OCI-LY7 (cell line): ENCODE results near the gene PLEKHH1. TPM values are rescaled to one million over a fixed set of nuclear protein-coding genes. Genes with fewer than 3 reads are reported as not detected.

Source experiments
- BruUV-seq: library from RNA; stranded (reverse); fragments of 400-500 nt; replicated peaks from 2 replicates; lab custom pipeline; 2021; lab: Mats Ljungman, UMichigan
- CTCF ChIA-PET: fragments of 300-600 bp; sonication (Branson Sonifier 250); formaldehyde crosslinking; loops from one replicate; lab custom pipeline; 2022; ENCODE audit warnings: antibody characterized with exemption; ENCODE audit not compliant: unreplicated experiment; lab: Charles Lee
- POLR2A ChIA-PET: fragments of 300-600 bp; sonication (Branson Sonifier 250); formaldehyde crosslinking; loops from one replicate; lab custom pipeline; 2022; ENCODE audit warnings: antibody characterized with exemption; lab: Charles Lee
- DNase-seq: peaks from one replicate; pipeline ENCODE4 v3.0.0-alpha.2; 2015; ENCODE audit warnings: low spot score
- H2AFZ ChIP-seq: fragments of 200-600 bp; sonication (generic), shearing (Covaris generic); 2 replicates; pipeline ENCODE4 v1.6.1; 2014; ENCODE audit warnings: mild to moderate bottlenecking, antibody characterized with exemption, low read length, moderate library complexity
- H3K27ac ChIP-seq: fragments of 200-600 bp; sonication (generic); 2 replicates; pipeline ENCODE4 v1.5.1; 2014; ENCODE audit warnings: mixed run types, low read depth, mild to moderate bottlenecking, moderate library complexity, low read length, inconsistent platforms; ENCODE audit not compliant: poor library complexity, severe bottlenecking
- H3K36me3 ChIP-seq: fragments of 200-600 bp; sonication (generic); 2 replicates; pipeline ENCODE4 v1.6.1; 2014; ENCODE audit warnings: mild to moderate bottlenecking, antibody characterized with exemption, low read length, moderate library complexity, mixed read lengths; ENCODE audit not compliant: insufficient read depth
- H3K4me1 ChIP-seq: fragments of 200-600 bp; sonication (generic); 2 replicates; pipeline ENCODE4 v1.5.1; 2014; ENCODE audit warnings: mild to moderate bottlenecking, low read length; ENCODE audit not compliant: insufficient read depth, poor library complexity, severe bottlenecking
- H3K4me2 ChIP-seq: fragments of 200-600 bp; sonication (generic); 2 replicates; pipeline ENCODE4 v1.6.1; 2014; ENCODE audit warnings: mild to moderate bottlenecking, low read length
- H3K4me3 ChIP-seq: fragments of 200-600 bp; sonication (generic); 2 replicates; pipeline ENCODE4 v1.5.1; 2014; ENCODE audit warnings: mild to moderate bottlenecking, low read depth, low read length; ENCODE audit not compliant: poor library complexity, severe bottlenecking
- H3K79me2 ChIP-seq: fragments of 200-600 bp; sonication (generic); 2 replicates; pipeline ENCODE4 v1.6.1; 2016; ENCODE audit warnings: low read depth, mild to moderate bottlenecking, low read length, moderate library complexity, mixed read lengths; ENCODE audit not compliant: insufficient read depth
- H3K9me2 ChIP-seq: fragments of 200-600 bp; sonication (generic); 2 replicates; pipeline ENCODE4 v1.6.1; 2016; ENCODE audit warnings: mild to moderate bottlenecking, low read length, mixed read lengths; ENCODE audit not compliant: insufficient read depth
- H3K9me3 ChIP-seq: fragments of 200-600 bp; sonication (generic); 2 replicates; pipeline ENCODE4 v1.6.1; 2014; ENCODE audit warnings: mild to moderate bottlenecking, mixed run types, low read length, mixed read lengths
- H4K20me1 ChIP-seq: fragments of 200-600 bp; sonication (generic); 2 replicates; pipeline ENCODE4 v1.6.1; 2014; ENCODE audit warnings: mild to moderate bottlenecking, antibody characterized with exemption, low read length, moderate library complexity, mixed read lengths; ENCODE audit not compliant: insufficient read depth
- EZH2phosphoT487 ChIP-seq: fragments of 200-600 bp; sonication (generic); IDR thresholded peaks from 2 replicates; pipeline ENCODE4 v1.6.1; 2018; ENCODE audit warnings: low read depth, borderline replicate concordance, mild to moderate bottlenecking, mixed run types, antibody characterized with exemption, low read length, moderate library complexity, mixed read lengths
- intact Hi-C: fragments of 100-400 bp; cut with micrococcal nuclease; formaldehyde crosslinking; loops from one replicate; pipeline ENCODE4 v1.10.0; 2022; ENCODE audit not compliant: unreplicated experiment
- total RNA-seq, 2 experiments: library from RNA; depleted of rRNA in 1 of 2; stranded (reverse); fragments of >200 nt in 1 of 2; shearing (Covaris generic) in 1 of 2; gene quantifications; 2 replicates each; pipeline ENCODE4 v1.2.3, GENCODE V29; 2014 to 2022
- TF ChIP-seq, protein P1 (sequence below): fragments of 200-600 bp; sonication (generic); conservative IDR thresholded peaks from 2 replicates; pipeline ENCODE4 v1.5.1; 2014; ENCODE audit warnings: mild to moderate bottlenecking, antibody characterized with exemption, low read length, moderate library complexity, mixed read lengths

PLEKHH1 gene
- total RNA-seq, 2 experiments from 2014 or later = not detected

DNA sequence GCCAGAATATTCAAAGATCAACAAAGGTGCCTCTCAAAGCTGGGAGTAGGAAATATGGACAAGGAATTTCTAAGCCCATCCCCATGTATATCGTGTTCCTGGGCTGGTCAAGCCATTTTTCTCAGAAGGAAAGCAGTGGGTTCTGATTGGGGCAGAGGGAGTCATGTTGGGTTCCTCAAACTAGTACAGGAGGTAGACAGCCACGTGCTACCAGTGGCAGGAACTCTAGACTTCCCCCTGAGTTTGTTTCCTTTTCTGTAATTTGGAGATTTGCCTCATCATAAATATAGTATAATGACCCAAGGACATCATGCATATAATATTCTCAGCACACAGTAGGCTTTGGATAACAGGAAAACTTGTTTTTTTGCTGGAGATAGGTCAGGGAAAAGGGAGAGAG is 16.4 kb upstream of the PLEKHH1 start:
- no peaks in the 10 kb centered on the region for H3K79me2 ChIP-seq
- intact Hi-C loops = no loop called here
- H4K20me1 ChIP-seq = no peaks in the 10 kb centered on the region
- no TSS peak for BruUV-seq
- no peaks in the 10 kb centered on the region for H3K9me2 ChIP-seq
- ChIA-PET POLR2A (interaction anchor here (1.1 kb wide), 1 partner anchor 76 kb away, joined by 3 read pairs; no protein-coding TSS in a partner anchor), CTCF (no interaction called here)
- no peak overlapping the region for H2AFZ ChIP-seq
- DNase-seq = no peak
- H3K4me3 ChIP-seq = no peak overlapping the region
- H3K4me1 ChIP-seq = peaks cover 37% of the 10 kb centered on the region
- H3K4me2 ChIP-seq = no peak overlapping the region
- no peaks in the 10 kb centered on the region for H3K9me3 ChIP-seq
- H3K27ac ChIP-seq = no peak overlapping the region
- no peaks in the 10 kb centered on the region for H3K36me3 ChIP-seq
- no peak for TF ChIP-seq EZH2phosphoT487
- TF ChIP-seq, protein P1, sequence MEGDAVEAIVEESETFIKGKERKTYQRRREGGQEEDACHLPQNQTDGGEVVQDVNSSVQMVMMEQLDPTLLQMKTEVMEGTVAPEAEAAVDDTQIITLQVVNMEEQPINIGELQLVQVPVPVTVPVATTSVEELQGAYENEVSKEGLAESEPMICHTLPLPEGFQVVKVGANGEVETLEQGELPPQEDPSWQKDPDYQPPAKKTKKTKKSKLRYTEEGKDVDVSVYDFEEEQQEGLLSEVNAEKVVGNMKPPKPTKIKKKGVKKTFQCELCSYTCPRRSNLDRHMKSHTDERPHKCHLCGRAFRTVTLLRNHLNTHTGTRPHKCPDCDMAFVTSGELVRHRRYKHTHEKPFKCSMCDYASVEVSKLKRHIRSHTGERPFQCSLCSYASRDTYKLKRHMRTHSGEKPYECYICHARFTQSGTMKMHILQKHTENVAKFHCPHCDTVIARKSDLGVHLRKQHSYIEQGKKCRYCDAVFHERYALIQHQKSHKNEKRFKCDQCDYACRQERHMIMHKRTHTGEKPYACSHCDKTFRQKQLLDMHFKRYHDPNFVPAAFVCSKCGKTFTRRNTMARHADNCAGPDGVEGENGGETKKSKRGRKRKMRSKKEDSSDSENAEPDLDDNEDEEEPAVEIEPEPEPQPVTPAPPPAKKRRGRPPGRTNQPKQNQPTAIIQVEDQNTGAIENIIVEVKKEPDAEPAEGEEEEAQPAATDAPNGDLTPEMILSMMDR = no peak

DNA sequence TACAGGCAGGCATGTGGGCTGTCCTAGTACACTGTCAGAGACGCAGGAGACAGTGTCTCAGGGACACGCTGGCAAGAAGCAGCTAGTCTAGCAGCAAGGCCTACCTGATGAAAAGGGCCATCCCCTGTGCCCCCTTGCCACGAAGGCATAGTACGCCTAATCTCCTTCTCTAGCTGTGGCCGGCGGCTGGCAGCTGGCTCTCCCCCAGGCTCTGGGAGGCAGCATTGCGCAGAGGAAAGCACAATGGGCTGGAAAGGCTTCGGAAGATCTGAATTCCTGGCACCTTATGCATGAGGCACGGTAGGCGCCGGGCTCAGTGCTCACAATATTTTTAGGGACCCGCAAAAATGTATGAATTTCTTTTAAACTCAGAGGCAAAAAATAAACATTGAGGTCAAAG is 16.0 kb upstream of the PLEKHH1 start:
- Histone ChIP-seq H4K20me1 (no peaks in the 10 kb centered on the region), H3K9me2 (no peaks in the 10 kb centered on the region), H2AFZ (no peak overlapping the region), H3K79me2 (no peaks in the 10 kb centered on the region), H3K27ac (no peak overlapping the region), H3K4me1 (peaks cover 37% of the 10 kb centered on the region), H3K4me2 (no peak overlapping the region), H3K36me3 (no peaks in the 10 kb centered on the region), H3K9me3 (no peaks in the 10 kb centered on the region), H3K4me3 (no peak overlapping the region)
- BruUV-seq = no TSS peak
- intact Hi-C loops = no loop called here
- no peak for DNase-seq
- ChIA-PET POLR2A (interaction anchor here (0.5 to 1.1 kb wide), 2 partner anchors 77 to 253 kb away, joined by 3 read pairs; no protein-coding TSS in a partner anchor), CTCF (no interaction called here)
- TF ChIP-seq, protein P1 = no peak
- TF ChIP-seq EZH2phosphoT487 = no peak

DNA sequence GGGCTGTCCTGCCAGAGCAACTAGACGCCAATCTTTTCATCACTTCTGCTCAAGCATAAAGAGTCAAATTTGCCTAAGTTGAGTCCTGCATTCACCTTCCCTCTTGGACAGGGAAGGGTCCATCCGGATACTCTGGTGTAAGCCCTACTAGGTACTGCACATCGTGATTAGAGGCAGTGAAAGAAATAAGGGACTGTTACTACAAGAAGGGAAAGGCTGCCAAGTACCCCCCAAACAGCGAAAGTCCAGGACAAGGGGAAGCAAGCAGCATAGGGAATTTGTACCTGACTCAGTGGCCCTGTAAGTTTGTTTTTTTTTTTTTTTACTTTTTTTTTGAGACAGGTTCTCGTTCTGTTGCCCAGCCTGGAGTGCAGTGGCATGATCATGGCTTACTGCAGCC is 13.7 kb upstream of the PLEKHH1 start:
- no peak overlapping the region for H3K4me3 ChIP-seq
- H3K36me3 ChIP-seq = no peaks in the 10 kb centered on the region
- intact Hi-C loops = no loop called here
- CTCF ChIA-PET = no interaction called here
- TF ChIP-seq EZH2phosphoT487 = no peak
- TF ChIP-seq, protein P1 = no peak
- H3K79me2 ChIP-seq = no peaks in the 10 kb centered on the region
- no peaks in the 10 kb centered on the region for H4K20me1 ChIP-seq
- peaks cover 14% of the 10 kb centered on the region for H3K4me1 ChIP-seq
- no peaks in the 10 kb centered on the region for H3K9me3 ChIP-seq
- no peak overlapping the region for H3K4me2 ChIP-seq
- no peak overlapping the region for H3K27ac ChIP-seq
- POLR2A ChIA-PET = interaction anchor here (0.6 kb wide), 1 partner anchor 91 kb away, joined by 6 read pairs; no protein-coding TSS in a partner anchor
- no peak overlapping the region for H2AFZ ChIP-seq
- DNase-seq = no peak
- BruUV-seq = no TSS peak
- H3K9me2 ChIP-seq = no peaks in the 10 kb centered on the region
